Panc1 (cell line): ENCODE measurements around the gene GADL1. TPM values are rescaled to one million over a fixed set of nuclear protein-coding genes. Genes with fewer than 3 reads are reported as not detected.

Source experiments
- ATAC-seq: fragments of 200-7000 bp; cut with Tn5 transposase; 2 replicates; pipeline ENCODE4 v1.9.1; 2020; ENCODE audit warnings: mild to moderate bottlenecking, moderate library complexity
- BruUV-seq: library from RNA; stranded (reverse); fragments of 400-500 nt; replicated peaks from 2 replicates; lab custom pipeline; 2021; lab: Mats Ljungman, UMichigan
- CTCF ChIA-PET: fragments of 300-600 bp; sonication (Branson Sonifier 250); formaldehyde crosslinking; loops from one replicate; lab custom pipeline; 2022; ENCODE audit warnings: antibody characterized with exemption; lab: Charles Lee
- POLR2A ChIA-PET: fragments of 300-600 bp; sonication (Branson Sonifier 250); formaldehyde crosslinking; loops from one replicate; lab custom pipeline; 2022; ENCODE audit warnings: antibody characterized with exemption; lab: Charles Lee
- DNase-seq: peaks from one replicate; pipeline ENCODE4 v3.0.0-alpha.2; 2010; ENCODE audit warnings: low read depth, low spot score
- H3K27ac ChIP-seq: 2 replicates; pipeline ENCODE4 v1.5.1; 2011; ENCODE audit warnings: mild to moderate bottlenecking, low read length, inconsistent platforms
- H3K27me3 ChIP-seq: fragments of 200-500 bp; sonication (Bioruptor generic); 2 replicates; pipeline ENCODE4 v1.6.0; 2014; ENCODE audit warnings: low read length, inconsistent platforms; ENCODE audit not compliant: control insufficient read depth, insufficient read depth
- H3K36me3 ChIP-seq: fragments of 200-500 bp; sonication (Bioruptor generic); 2 replicates; pipeline ENCODE4 v1.5.1; 2014; ENCODE audit warnings: inconsistent platforms, mild to moderate bottlenecking, low read length, moderate library complexity; ENCODE audit not compliant: control insufficient read depth, insufficient read depth
- H3K4me1 ChIP-seq: 2 replicates; pipeline ENCODE4 v1.5.1; 2011; ENCODE audit warnings: inconsistent platforms, mild to moderate bottlenecking, low read length, moderate library complexity; ENCODE audit not compliant: control insufficient read depth, insufficient read depth
- H3K4me3 ChIP-seq, 2 experiments: 2 replicates each; pipeline ENCODE4 v1.5.1; 2011 to 2012; ENCODE audit warnings: low read depth in 2 of 2, low read length in 2 of 2, mild to moderate bottlenecking in 2 of 2, inconsistent platforms in 1 of 2, moderate library complexity in 1 of 2
- H3K9me3 ChIP-seq: fragments of 200-500 bp; sonication (Bioruptor generic); 2 replicates; pipeline ENCODE4 v1.5.1; 2014; ENCODE audit warnings: low read depth, mild to moderate bottlenecking, inconsistent platforms, low read length, moderate library complexity; ENCODE audit not compliant: control insufficient read depth, insufficient read depth
- CTCF ChIP-seq: fragments of 450-650 bp; IDR thresholded peaks from 2 replicates; pipeline ENCODE4 v1.5.1; 2017; ENCODE audit warnings: mild to moderate bottlenecking
- POLR2AphosphoS5 ChIP-seq: IDR thresholded peaks from 2 replicates; pipeline ENCODE4 v1.6.1; 2012; ENCODE audit warnings: mild to moderate bottlenecking, low read depth, low read length, moderate library complexity
- REST ChIP-seq, 2 experiments: IDR thresholded peaks; 2 replicates each; pipeline ENCODE4 v1.6.1; 2011 to 2012; ENCODE audit warnings: low read depth in 2 of 2, control low read depth in 1 of 2, low read length in 1 of 2, mild to moderate bottlenecking in 1 of 2, moderate library complexity in 1 of 2; ENCODE audit not compliant: insufficient read depth in 1 of 2
- SIN3A ChIP-seq: IDR thresholded peaks from 2 replicates; pipeline ENCODE4 v1.6.1; 2012; ENCODE audit warnings: low read depth, mild to moderate bottlenecking, low read length, moderate library complexity, borderline replicate concordance; ENCODE audit not compliant: insufficient read depth
- TCF7L2 ChIP-seq: IDR thresholded peaks from 2 replicates; pipeline ENCODE4 v1.6.1; 2011; ENCODE audit warnings: mild to moderate bottlenecking, low read depth, low read length, inconsistent platforms
- in situ Hi-C: cut with HindIII; loops from 2 replicates; pipeline ENCODE4 v1.10.0; 2016; ENCODE audit warnings: low sequenced_read_pairs, low pct_unique_long_range_greater_than_20kb
- intact Hi-C: fragments of 100-400 bp; cut with micrococcal nuclease; formaldehyde crosslinking; loops from one replicate; pipeline ENCODE4 v1.10.0; 2022; ENCODE audit not compliant: unreplicated experiment
- total RNA-seq: library from RNA; stranded (reverse); gene quantifications from one replicate; pipeline ENCODE4 v1.2.1, GENCODE V29; 2021; ENCODE audit not compliant: unreplicated experiment

The GADL1 gene
- total RNA-seq, 1 experiment from 2014 or later = not detected

DNA sequence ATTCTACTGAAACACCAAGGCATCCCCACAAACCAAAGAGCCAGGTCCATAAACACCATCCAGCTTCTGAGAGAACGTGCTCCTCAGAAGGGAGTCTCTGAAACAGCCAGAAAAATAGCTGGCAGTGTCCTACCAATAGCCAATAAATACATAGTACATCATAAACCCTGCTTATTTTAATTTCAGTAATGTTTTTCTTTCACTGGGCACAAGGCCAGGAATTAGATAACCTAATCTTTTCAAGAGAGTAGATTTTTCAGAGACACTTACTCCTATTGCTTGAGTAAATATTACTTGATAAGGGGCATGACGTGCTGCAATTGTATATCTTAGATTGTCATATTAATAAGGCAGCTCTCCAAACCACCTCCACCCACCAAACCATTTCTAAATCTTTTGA, 22.7 kb downstream of the GADL1 start:
- H3K36me3 ChIP-seq = no peaks in the 10 kb centered on the region
- no peaks in the 10 kb centered on the region for H3K9me3 ChIP-seq
- no peaks in the 10 kb centered on the region for H3K4me1 ChIP-seq
- no peak overlapping the region for H3K27ac ChIP-seq
- DNase-seq (no peak), ATAC-seq (no peak)
- ChIA-PET CTCF (no interaction called here), POLR2A (no interaction called here)
- H3K4me3 ChIP-seq = no peak overlapping the region
- intact Hi-C loops (no loop called here), in situ Hi-C loops (no loop called here)
- TF ChIP-seq CTCF (no peak), TCF7L2 (no peak), POLR2AphosphoS5 (no peak), SIN3A (no peak), REST (IDR thresholded peaks at IDR 0.05; ENCODE audit: insufficient read depth in 1 of 2, low read depth in 2 of 2, low read length in 1 of 2) (no peak)
- no TSS peak for BruUV-seq
- H3K27me3 ChIP-seq = 0 out of 2 replicates have a peak, but pooled peaks cover 2% of the 10 kb centered on the region

DNA sequence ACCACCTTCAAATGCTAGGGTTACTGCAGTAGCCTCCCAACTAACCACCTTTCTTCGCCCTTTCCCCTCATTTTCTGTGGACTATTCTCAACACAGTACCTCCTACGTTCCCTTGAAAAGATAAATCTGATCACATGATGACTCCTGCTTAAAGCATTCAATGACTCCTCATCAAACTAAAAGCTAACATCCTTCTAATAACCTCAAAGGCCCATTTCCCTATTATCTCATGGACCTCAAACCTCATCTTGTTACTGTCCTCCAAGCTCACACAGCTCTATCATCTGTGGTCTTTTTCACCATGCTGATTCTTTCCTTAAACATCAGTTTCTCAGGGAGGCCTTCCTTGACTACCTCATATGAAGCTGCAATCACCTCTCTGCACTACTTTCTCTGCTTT, 29.6 kb downstream of the GADL1 start:
- intact Hi-C loops = no loop called here
- DNase-seq (no peak), ATAC-seq (no peak)
- Histone ChIP-seq H3K27ac (no peak overlapping the region), H3K4me3 (no peak overlapping the region), H3K9me3 (no peaks in the 10 kb centered on the region), H3K27me3 (no peaks in the 10 kb centered on the region), H3K4me1 (no peaks in the 10 kb centered on the region), H3K36me3 (no peaks in the 10 kb centered on the region)
- ChIA-PET POLR2A (no interaction called here), CTCF (no interaction called here)
- no TSS peak for BruUV-seq
- in situ Hi-C loops = no loop called here
- no peak for TF ChIP-seq SIN3A
- no peak for TF ChIP-seq REST (IDR thresholded peaks at IDR 0.05; ENCODE audit: insufficient read depth in 1 of 2, low read depth in 2 of 2, low read length in 1 of 2)
- TF ChIP-seq CTCF = no peak
- no peak for TF ChIP-seq TCF7L2
- TF ChIP-seq POLR2AphosphoS5 = no peak
